ENCODE results near the gene CHST6.
"Not testable (repeated sequence)": the region's sequence is repeated elsewhere in the genome, so short reads cannot be mapped to it uniquely, and the experiment has no call there.

DNA sequence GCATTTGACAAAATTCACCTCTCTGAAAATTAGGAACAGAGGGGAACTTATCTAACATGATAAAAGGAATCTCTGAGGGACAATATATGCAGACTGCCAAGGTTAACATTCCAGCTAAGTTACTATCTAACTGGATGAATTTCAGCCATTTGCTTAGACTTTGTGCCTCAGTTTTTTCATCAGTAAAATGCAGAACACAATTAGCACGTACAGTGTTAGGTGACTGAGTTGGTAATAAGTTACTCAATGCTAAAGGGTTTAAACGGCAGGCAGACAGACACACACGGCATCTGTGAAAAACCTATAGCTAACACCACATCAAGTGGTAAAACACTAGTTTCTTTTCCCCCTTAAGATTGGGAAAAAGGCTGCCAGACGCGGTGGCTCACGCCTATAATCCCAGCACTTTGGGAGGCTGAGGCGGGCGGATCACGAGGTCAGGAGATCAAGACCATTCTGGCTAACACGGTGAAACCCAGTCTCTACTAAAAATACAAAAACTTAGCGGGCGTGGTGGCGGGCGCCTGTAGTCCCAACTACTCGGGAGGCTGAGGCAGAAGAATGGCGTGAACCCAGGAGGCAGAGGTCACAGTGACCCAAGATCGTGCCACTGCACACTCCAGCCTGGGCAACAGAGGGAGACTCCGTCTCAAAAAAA, 71.0 kb downstream of the CHST6 start:
- TF ChIP-seq, protein P1, sequence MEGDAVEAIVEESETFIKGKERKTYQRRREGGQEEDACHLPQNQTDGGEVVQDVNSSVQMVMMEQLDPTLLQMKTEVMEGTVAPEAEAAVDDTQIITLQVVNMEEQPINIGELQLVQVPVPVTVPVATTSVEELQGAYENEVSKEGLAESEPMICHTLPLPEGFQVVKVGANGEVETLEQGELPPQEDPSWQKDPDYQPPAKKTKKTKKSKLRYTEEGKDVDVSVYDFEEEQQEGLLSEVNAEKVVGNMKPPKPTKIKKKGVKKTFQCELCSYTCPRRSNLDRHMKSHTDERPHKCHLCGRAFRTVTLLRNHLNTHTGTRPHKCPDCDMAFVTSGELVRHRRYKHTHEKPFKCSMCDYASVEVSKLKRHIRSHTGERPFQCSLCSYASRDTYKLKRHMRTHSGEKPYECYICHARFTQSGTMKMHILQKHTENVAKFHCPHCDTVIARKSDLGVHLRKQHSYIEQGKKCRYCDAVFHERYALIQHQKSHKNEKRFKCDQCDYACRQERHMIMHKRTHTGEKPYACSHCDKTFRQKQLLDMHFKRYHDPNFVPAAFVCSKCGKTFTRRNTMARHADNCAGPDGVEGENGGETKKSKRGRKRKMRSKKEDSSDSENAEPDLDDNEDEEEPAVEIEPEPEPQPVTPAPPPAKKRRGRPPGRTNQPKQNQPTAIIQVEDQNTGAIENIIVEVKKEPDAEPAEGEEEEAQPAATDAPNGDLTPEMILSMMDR (IDR thresholded peaks at IDR 0.05): not testable (repeated sequence)
- not testable (repeated sequence) for TF ChIP-seq POLR2A (IDR thresholded peaks at IDR 0.05)
